GM19240 (cell line): Measurements from ENCODE around the gene SAMD11.

ENCODE experiments used
- DNase-seq: peaks from one replicate; pipeline ENCODE4 v3.0.0; 2011; ENCODE audit warnings: low spot score; ENCODE audit not compliant: insufficient read length

The SAMD11 gene

GRCh38 chr1:931380-932172, 7.9 kb downstream of the SAMD11 start:
- DNase-seq, result no peak

- DNase-seq, result no peak
These were observed 8.4 kb downstream of the SAMD11 start for GRCh38 chr1:932173-932510.

GRCh38 chr1:932776-933602, 9.3 kb downstream of the SAMD11 start:
- DNase-seq, result no peak

GRCh38 chr1:933603-933940, 9.8 kb downstream of the SAMD11 start:
- DNase-seq, result no peak

GRCh38 chr1:934991-935750, 11.4 kb downstream of the SAMD11 start:
- DNase-seq, result no peak

GRCh38 chr1:935751-936231, 12.1 kb downstream of the SAMD11 start:
- DNase-seq, result no peak

GRCh38 chr1:936348-937264, 12.9 kb downstream of the SAMD11 start:
- DNase-seq, result no peak

- DNase-seq, result no peak
These were observed 13.8 kb downstream of the SAMD11 start for GRCh38 chr1:937521-937920.

GRCh38 chr1:938088-938683, 14.5 kb downstream of the SAMD11 start:
- DNase-seq, result no peak

- DNase-seq, result no peak
These were observed 15.2 kb downstream of the SAMD11 start for GRCh38 chr1:938711-939489.

- DNase-seq, result no peak
These were observed 15.9 kb downstream of the SAMD11 start for GRCh38 chr1:939511-940106.

GRCh38 chr1:940107-941014, 16.6 kb downstream of the SAMD11 start:
- DNase-seq, result no peak

- no peak for DNase-seq
These were observed 17.4 kb downstream of the SAMD11 start for GRCh38 chr1:941015-941587.

GRCh38 chr1:941588-942383, 18.1 kb downstream of the SAMD11 start:
- DNase-seq, result peak; percentile 67

GRCh38 chr1:942411-942821, 18.7 kb downstream of the SAMD11 start:
- no peak for DNase-seq

GRCh38 chr1:942864-943533, 19.3 kb downstream of the SAMD11 start:
- no peak for DNase-seq
